Loucy (cell line): ENCODE results near the gene TRIM67.

Experiments used
- EZH2phosphoT487 ChIP-seq: fragments of 200-600 bp; IDR thresholded peaks from 2 replicates; pipeline ENCODE4 v1.6.1; 2018; ENCODE audit warnings: antibody characterized with exemption, mild to moderate bottlenecking, moderate library complexity, borderline replicate concordance
- TF ChIP-seq, protein P1 (sequence below): fragments of 200-600 bp; sonication (generic); conservative IDR thresholded peaks from 2 replicates; pipeline ENCODE4 v1.5.1; 2014; ENCODE audit warnings: mild to moderate bottlenecking, antibody characterized with exemption, low read length

GRCh38 chr1:231177936-231178335 is 16.1 kb downstream of the TRIM67 start:
- TF ChIP-seq, protein P1, sequence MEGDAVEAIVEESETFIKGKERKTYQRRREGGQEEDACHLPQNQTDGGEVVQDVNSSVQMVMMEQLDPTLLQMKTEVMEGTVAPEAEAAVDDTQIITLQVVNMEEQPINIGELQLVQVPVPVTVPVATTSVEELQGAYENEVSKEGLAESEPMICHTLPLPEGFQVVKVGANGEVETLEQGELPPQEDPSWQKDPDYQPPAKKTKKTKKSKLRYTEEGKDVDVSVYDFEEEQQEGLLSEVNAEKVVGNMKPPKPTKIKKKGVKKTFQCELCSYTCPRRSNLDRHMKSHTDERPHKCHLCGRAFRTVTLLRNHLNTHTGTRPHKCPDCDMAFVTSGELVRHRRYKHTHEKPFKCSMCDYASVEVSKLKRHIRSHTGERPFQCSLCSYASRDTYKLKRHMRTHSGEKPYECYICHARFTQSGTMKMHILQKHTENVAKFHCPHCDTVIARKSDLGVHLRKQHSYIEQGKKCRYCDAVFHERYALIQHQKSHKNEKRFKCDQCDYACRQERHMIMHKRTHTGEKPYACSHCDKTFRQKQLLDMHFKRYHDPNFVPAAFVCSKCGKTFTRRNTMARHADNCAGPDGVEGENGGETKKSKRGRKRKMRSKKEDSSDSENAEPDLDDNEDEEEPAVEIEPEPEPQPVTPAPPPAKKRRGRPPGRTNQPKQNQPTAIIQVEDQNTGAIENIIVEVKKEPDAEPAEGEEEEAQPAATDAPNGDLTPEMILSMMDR: no peak
- no peak for TF ChIP-seq EZH2phosphoT487
